ENCODE measurements around the gene DMAP1.

Gene DMAP1

GRCh38 chr1:44256762-44257554 is 43.7 kb downstream of the DMAP1 start:
- DNase-seq = no peak

GRCh38 chr1:44259090-44259489 is 45.8 kb downstream of the DMAP1 start:
- DNase-seq = no peak

GRCh38 chr1:44260792-44261170 is 47.5 kb downstream of the DMAP1 start:
- peak; percentile 31 for DNase-seq

GRCh38 chr1:44261171-44261817 is 48.0 kb downstream of the DMAP1 start:
- DNase-seq = no peak

- no peak for DNase-seq
Observed at GRCh38 chr1:44261962-44262361, 48.7 kb downstream of the DMAP1 start.

- peak; percentile 18 for DNase-seq
Observed at GRCh38 chr1:44262414-44262813, 49.1 kb downstream of the DMAP1 start.

- no peak for DNase-seq
Observed at GRCh38 chr1:44262816-44263567, 49.7 kb downstream of the DMAP1 start.

- DNase-seq = peak; percentile 66
Observed at GRCh38 chr1:44263568-44264450, 50.5 kb downstream of the DMAP1 start.

- DNase-seq = no peak
Observed at GRCh38 chr1:44264451-44264771, 51.1 kb downstream of the DMAP1 start.

- DNase-seq = no peak
Observed at GRCh38 chr1:44265656-44266358, 52.5 kb downstream of the DMAP1 start.

GRCh38 chr1:44266400-44267344 is 53.4 kb downstream of the DMAP1 start:
- no peak for DNase-seq

GRCh38 chr1:44267438-44267837 is 54.2 kb downstream of the DMAP1 start:
- no peak for DNase-seq

- no peak for DNase-seq
Observed at GRCh38 chr1:44268054-44268453, 54.8 kb downstream of the DMAP1 start.

All from hematopoietic multipotent progenitor cell treated with erythropoietin and hydrocortisone succinate and interleukin-3 and kit ligand, for 6 days (in vitro differentiated cells).